Activated CD4-positive, alpha-beta T cell treated with anti-CD3 and anti-CD28 coated beads, Interleukin-2, Interleukin-4, amounts not matched to agents 100 ng/mL and 50 ng/mL, durations not matched to agents 16 hours and 8 hours (primary cell): ENCODE results near the gene WDR73.
"Not testable (repeated sequence)": the region's sequence is repeated elsewhere in the genome, so short reads cannot be mapped to it uniquely, and the experiment has no call there.

Experiments used
- DNase-seq: peaks from one replicate; pipeline ENCODE4 v3.0.0-alpha.2; 2020; ENCODE audit warnings: low spot score

The WDR73 gene

GRCh38 chr15:84657748-84658079 lies 3.6 kb upstream of the WDR73 start:
- DNase-seq: no peak

DNA sequence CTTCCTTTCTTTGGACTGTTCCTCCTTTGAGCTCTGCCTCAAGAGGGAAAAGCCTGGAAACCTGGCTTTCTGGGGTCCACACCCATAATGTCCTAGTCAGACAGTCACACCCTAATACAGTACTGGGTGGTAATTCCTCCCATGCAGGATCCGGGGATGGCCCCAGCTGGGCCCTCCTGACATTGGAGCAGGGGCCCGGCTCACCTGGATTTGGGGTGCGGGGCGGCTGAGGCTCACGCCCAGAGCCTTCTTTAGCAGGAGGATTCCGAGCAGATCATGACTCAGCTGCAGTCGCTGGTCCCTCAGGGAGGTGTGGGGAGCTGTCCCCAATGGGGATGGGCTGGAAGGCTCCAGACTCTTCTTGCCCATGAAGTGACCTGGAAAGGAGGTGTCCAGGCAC lies 2.9 kb upstream of the WDR73 start:
- no peak for DNase-seq

DNA sequence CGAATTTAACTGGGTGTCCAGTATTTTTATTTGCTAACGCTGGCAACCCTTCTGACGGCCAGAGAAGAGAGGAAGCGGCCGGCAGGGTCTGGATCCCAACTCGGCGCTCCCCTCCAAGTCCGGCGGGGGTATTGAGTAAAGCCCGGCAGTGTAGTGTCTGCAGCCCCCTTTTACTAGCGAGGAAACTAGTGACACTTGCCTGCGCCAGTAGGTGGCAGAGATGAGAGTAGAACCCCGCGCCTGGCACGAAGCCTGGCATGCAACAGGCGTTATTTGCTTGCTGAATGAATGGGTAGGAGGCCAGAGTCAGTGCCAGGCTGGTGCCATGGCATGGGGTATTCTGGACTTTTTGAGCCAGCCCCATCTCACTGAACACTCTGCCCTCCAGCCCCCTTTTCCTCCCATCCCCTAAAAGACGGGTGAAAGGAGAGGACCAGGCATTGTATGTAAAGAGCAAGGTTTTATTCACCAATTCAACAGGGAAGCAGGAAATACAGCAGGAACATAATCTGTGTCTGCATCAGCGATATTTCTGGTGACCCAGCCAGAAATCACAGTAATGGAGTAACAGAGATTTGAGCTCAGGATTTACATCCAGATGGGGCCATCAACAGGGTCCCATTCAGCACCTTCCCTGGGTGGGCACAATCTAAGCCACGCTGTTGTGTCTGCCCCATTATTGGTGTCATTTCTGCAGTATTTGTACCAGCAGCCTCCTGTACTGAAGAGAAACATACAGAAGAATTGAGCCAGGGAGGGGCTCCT lies 788 bp upstream of the WDR73 start:
- DNase-seq: peak; percentile 83

DNA sequence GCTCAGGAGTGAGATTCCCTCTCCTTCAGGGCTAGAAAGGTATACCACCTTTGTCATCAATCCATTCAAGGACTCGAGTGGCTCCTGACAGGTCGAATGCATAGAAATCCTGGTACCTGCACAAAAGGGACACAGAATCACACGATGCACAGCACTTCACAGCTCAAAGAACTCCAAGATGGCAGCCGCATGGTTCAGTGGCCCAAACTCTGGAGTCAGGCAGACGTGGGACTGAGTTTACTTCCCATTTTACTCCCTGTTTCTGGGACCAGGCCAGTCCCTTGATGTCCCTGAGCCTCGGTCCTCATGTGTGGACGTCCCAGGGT lies 536 bp downstream of the WDR73 start:
- DNase-seq: no peak

DNA sequence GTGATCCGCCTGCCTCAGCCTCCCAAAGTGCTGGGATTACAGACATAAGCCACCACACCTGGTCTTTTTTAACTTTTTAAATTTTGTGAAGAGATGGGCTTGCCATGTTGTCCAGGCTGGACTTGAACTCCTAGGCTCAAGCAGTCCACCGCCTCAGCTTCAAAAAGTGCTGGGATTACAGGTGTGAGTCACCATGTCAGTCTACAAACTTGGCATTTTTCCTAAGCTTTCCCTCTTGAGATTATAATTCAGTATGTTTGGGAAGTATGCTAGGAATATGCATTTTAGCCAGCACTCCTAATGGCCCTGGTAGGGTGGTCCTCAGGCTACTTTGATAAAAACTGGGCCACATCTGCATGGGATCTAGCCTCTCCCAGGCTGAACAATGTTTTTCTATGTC lies 4.4 kb downstream of the WDR73 start:
- no peak for DNase-seq

DNA sequence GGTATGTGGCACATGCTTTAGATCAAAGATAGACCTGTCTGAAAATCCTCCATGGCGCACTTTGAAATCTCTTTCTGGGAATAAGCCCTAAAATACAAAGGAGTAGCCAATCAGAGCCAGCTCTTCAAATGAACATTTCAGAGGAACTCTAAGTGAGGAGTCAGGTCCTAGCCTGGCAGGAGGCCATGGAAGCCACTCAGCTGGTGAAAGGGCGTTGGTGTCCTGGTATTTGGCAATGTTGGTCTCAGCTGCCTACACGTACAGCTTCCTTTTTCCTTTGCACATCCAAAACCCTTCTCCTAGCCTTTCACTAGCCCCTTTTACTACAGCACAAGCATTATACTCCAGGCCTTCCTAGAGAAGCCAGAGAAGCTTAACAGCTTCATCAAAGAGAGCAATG lies 5.5 kb downstream of the WDR73 start:
- no peak for DNase-seq

GRCh38 chr15:84647726-84648125 lies 6.4 kb downstream of the WDR73 start:
- DNase-seq: no peak

- no peak for DNase-seq
These were observed 8.1 kb downstream of the WDR73 start for GRCh38 chr15:84645997-84646396.

DNA sequence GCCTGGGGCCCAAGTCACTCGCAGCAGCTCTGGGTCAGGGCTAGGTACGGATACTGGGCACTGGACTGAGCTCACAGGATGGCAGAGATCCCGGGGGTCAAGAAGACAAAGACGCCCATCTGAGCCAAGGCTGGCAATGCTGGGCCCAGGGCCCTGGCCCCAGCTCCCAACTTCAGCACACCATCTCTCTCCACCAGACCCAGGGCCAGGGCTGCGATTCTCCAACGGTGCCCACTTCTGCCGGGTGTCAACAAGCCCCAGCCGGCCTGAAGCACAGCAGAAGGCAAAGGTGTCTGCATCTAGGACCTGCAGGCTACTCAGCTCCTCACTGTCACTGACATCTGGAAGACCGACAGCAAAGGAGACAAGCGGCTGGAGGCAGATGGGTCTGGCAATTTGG lies 8.6 kb downstream of the WDR73 start:
- no peak for DNase-seq

GRCh38 chr15:84643838-84644237 lies 10.2 kb downstream of the WDR73 start:
- DNase-seq: no peak

DNA sequence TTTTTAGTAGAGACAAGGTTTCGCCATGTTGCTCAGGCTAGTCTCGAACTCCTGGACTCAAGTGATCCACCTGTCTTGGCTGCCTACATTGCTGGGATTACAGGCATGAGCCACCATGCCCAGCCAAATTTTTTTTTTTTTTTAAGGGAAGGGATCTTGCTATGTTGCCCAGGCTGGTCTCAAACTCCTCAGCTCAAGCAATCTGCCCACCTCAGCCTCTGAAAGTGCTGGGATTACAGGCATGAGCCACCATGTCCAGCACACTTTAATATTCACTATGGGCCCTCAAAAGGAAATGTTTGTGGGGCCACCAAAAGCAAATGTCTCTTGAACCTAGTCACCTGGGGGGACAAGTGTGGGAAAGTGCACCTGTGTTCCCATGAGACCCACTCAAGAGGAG lies 11.4 kb downstream of the WDR73 start:
- DNase-seq: not testable (repeated sequence)

- DNase-seq: not testable (repeated sequence)
These were observed 12.2 kb downstream of the WDR73 start for GRCh38 chr15:84641871-84642270.

DNA sequence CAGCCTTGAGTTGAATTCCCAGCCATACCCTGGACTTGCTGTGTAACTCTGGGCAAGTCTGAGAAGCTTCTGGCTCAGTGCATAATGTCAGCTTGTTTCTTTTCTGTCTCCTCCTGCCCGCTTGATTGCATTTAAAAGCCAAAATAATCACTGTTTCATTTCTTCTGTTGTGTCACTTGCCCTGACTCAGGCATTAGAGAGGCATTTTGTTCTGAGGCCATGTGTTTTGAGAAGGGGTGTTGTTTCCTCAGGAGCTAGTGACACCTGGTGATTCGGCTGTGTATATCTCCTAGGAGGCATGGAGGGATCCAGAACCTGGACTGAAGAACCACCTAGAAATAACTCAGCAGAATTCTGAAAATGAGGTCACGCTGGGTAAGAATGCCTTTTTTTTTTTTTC lies 16.0 kb downstream of the WDR73 start:
- DNase-seq: peak; percentile 27

- DNase-seq: no peak
These were observed 19.8 kb downstream of the WDR73 start for GRCh38 chr15:84634228-84634837.

DNA sequence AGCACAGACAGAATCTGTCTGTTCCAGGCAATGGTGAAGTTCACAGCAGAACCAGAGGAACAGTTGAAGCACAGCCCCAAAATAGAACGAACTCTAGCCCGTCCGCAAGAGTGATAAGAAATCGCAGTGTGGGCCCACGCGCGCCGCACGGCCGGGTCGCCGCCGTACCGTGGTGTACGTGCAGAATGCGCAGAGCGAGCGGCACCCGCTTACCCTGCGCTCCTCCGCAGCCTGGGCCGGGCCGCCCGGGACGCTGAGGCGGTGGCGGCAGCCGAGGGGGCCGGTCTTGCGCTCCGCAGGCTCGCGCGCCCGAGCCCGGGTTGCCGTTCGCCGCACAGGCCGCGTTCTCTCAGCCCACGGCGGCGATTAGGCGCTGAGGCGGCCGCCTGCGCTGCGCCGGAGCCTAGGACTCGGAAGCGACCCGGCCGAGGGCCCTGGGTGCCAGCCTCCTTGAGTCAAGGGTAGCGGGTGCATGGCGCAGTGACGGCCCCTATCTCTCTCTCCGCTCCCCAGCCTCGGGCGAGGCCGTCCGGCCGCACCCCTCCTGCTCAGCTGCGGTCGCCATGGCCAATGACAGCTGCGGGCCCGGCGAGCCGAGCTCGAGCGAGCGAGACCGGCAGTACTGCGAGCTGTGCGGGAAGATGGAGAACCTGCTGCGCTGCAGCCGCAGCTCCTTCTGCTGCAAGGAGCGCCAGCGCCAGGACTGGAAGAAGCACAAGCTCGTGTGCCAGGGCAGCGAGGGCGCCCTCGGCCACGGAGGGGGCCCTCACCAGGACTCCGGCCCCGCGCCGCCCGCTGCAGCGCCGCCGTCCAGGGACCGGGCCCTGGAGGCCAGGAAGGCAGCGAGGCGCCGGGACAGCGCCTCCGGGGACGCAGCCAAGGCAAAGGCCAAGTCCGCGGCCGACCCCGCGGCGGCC lies 20.5 kb downstream of the WDR73 start:
- DNase-seq: peak; percentile 65

GRCh38 chr15:84631706-84632272 lies 22.3 kb downstream of the WDR73 start:
- DNase-seq: no peak

DNA sequence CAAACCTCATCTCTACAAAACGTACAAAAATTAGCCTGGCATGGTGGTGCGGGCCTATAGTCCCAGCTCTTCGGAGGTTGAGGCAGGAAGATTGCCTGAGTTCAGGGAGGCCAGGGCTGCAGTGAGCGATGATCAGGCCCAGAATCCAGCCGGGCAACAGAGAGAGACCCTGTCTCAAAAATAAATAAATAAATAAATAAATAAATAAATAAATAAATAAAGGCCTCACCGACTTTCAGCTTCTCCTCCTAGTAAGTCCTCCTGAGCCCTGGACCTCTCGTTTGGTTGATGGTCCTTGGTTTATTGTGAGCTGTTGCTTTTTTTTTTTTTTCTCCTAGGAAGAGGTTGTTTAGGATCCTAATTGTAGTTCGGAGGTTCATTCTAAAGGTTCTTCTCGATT lies 25.1 kb downstream of the WDR73 start:
- no peak for DNase-seq

- no peak for DNase-seq
These were observed 29.0 kb downstream of the WDR73 start for GRCh38 chr15:84625123-84625522.

- DNase-seq: no peak
These were observed 29.7 kb downstream of the WDR73 start for GRCh38 chr15:84624359-84624758.

DNA sequence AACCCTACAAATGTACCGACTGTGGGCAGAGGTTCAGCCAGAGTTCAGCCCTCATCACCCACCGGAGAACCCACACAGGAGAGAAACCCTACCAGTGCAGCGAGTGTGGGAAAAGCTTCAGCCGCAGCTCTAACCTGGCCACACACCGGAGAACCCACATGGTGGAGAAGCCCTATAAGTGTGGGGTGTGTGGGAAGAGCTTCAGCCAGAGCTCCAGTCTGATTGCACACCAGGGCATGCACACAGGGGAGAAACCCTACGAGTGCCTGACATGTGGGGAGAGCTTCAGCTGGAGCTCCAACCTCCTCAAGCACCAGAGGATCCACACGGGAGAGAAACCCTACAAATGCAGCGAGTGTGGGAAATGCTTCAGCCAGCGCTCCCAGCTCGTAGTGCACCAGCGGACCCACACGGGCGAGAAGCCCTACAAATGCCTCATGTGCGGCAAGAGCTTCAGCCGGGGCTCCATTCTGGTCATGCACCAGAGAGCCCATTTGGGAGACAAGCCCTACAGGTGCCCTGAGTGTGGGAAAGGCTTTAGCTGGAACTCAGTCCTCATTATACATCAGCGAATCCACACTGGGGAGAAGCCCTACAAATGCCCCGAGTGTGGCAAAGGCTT lies 32.6 kb downstream of the WDR73 start:
- no peak for DNase-seq

GRCh38 chr15:84620626-84621025 lies 33.5 kb downstream of the WDR73 start:
- DNase-seq: no peak

- DNase-seq: no peak
These were observed 37.8 kb downstream of the WDR73 start for GRCh38 chr15:84616235-84616634.
